GM23248 (cell line): ENCODE results near the gene HEATR5B.

Source experiments
- EZH2 ChIP-seq: fragments of 200-600 bp; sonication (generic); IDR thresholded peaks from 2 replicates; pipeline ENCODE4 v1.6.1; 2018; ENCODE audit warnings: antibody characterized with exemption, mild to moderate bottlenecking; ENCODE audit not compliant: insufficient read depth, poor library complexity, severe bottlenecking
- EZH2phosphoT487 ChIP-seq: fragments of 200-600 bp; sonication (generic); IDR thresholded peaks from 2 replicates; pipeline ENCODE4 v1.6.1; 2018; ENCODE audit warnings: antibody characterized with exemption, moderate library complexity, mild to moderate bottlenecking, low read depth; ENCODE audit not compliant: insufficient read depth

- TF ChIP-seq EZH2 (no peak), EZH2phosphoT487 (no peak)
Observed at GRCh38 chr2:37011130-37011529, 73.0 kb downstream of the HEATR5B start.
